Measurements from ENCODE around the gene UBA6.

Gene UBA6

DNA sequence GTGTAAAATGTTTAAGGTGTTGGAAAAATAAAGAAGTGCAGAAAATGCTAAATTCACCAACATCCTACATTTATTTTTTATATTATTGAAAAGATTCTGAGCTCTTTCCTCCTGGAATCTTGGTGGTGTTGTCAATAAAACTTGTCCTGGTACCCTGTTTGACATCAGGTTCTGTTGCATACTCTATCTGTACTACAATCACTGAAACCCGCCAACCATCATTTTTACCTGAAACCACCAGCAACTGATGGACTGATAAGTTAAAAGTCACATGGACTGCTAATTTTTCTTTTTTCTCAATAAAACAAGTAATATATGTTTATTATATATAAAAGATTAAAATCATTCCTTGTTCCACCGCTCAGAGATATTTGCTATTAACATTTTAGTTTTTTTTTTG, 119.0 kb downstream of the UBA6 start:
- no peak overlapping the region for H3K4me3 ChIP-seq (ENCODE audit: low read length)
- no peak overlapping the region for H3K27ac ChIP-seq (ENCODE audit: low read depth, low read length)
- H3K9ac ChIP-seq (ENCODE audit: low read length): no peak overlapping the region
- H3K27me3 ChIP-seq (ENCODE audit: control insufficient read depth, insufficient read depth, low read length): no peaks in the 10 kb centered on the region
- no peaks in the 10 kb centered on the region for H3K36me3 ChIP-seq (ENCODE audit: control insufficient read depth, insufficient read depth, low read length)
- H3K4me1 ChIP-seq (ENCODE audit: control insufficient read depth, insufficient read depth, low read length): no peaks in the 10 kb centered on the region

DNA sequence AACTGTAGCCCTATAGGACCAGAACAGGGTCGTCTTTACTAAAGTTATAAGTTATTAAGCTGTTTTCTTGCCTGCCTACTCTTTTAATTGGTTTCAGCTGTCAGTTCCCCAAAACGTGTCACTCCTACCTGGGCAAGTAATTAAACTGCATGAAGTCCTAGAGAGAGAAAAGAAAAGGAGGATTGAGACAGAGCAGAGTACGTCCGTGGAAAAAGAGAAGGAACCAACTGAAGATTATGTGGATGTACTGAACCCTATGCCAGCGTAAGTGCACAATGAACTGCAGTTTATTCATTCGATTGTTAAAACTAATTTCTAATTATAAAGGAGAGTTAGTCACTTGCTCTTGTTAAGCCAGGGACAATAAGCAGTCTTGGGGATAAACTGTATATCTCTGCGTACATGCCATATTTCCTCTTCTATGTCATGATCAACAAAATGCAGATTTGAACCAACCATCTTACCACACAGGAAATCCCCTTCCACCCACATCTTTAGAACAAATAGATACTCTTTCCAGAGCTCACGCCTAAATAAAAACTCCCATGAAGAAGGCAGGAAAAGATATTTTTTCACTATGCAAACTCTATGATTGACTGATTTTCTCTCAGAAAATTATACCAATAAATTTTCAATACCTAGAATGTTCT, 119.6 kb downstream of the UBA6 start:
- Histone ChIP-seq H3K9ac (ENCODE audit: low read length) (no peak overlapping the region), H3K4me1 (ENCODE audit: control insufficient read depth, insufficient read depth, low read length) (no peaks in the 10 kb centered on the region), H3K36me3 (ENCODE audit: control insufficient read depth, insufficient read depth, low read length) (no peaks in the 10 kb centered on the region), H3K4me3 (ENCODE audit: low read length) (no peak overlapping the region), H3K27me3 (ENCODE audit: control insufficient read depth, insufficient read depth, low read length) (no peaks in the 10 kb centered on the region), H3K27ac (ENCODE audit: low read depth, low read length) (no peak overlapping the region)

DNA sequence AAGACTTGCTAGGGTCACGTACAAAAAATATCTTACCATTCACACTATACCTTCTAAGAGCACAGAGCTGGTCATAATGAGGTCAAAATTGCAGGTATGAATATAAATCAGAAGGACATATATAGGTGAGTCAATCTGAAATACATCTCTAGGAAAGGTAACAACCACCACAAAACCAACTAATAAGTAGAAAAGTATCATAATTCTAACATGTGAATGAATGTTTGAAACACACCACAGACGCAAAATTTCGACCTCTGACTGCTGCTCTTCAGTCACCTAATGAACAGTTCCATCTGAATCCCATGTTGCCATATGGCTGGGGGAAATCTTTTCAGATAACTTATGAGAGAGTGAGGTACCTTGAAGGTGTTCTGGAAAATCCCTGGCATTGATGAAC, 120.4 kb downstream of the UBA6 start:
- Histone ChIP-seq H3K9ac (ENCODE audit: low read length) (no peak overlapping the region), H3K27me3 (ENCODE audit: control insufficient read depth, insufficient read depth, low read length) (no peaks in the 10 kb centered on the region), H3K4me1 (ENCODE audit: control insufficient read depth, insufficient read depth, low read length) (no peaks in the 10 kb centered on the region), H3K36me3 (ENCODE audit: control insufficient read depth, insufficient read depth, low read length) (no peaks in the 10 kb centered on the region), H3K4me3 (ENCODE audit: low read length) (no peak overlapping the region), H3K27ac (ENCODE audit: low read depth, low read length) (no peak overlapping the region)

DNA sequence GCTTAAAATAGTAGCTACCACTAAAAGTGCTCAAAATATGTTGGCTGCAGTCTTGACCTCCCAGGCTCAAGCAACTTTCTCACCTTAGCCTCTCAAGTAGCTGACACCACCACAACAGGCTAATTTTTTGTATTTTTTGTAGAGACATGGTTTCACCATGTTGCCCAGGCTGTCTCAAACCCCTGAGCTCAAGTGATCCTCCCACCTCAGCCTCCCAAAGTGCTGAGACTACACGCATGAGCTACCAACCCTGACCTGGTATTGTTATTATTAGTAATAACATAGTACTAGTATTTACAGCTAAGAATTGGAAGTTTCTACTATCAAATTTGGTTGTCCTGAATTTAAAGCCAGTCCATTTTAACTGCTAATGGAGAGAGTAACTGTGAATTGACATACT, 124.4 kb downstream of the UBA6 start:
- no peak overlapping the region for H3K9ac ChIP-seq (ENCODE audit: low read length)
- no peaks in the 10 kb centered on the region for H3K4me1 ChIP-seq (ENCODE audit: control insufficient read depth, insufficient read depth, low read length)
- no peak overlapping the region for H3K27ac ChIP-seq (ENCODE audit: low read depth, low read length)

DNA sequence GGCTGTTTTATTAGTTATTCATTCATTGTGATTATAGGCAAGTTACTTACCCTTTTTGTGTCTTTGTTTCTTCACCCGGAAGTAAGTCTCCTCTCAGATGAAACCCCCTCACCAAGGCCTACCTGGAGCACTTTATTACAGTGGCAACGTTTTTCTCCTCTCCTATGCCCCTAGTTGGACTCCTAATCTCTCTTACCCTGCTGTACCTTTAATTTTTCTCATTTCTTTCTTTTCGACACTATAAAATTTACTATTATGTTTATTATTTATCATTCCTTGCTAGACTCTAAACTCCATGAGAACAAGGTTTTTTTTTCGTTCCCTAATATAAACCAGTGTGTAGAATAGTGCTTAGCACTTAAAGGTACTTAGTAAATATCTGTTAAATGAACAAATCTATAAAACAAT, 124.9 kb downstream of the UBA6 start:
- no peak overlapping the region for H3K27ac ChIP-seq (ENCODE audit: low read depth, low read length)
- H3K9ac ChIP-seq (ENCODE audit: low read length): no peak overlapping the region
- H3K36me3 ChIP-seq (ENCODE audit: control insufficient read depth, insufficient read depth, low read length): no peaks in the 10 kb centered on the region
- H3K27me3 ChIP-seq (ENCODE audit: control insufficient read depth, insufficient read depth, low read length): no peaks in the 10 kb centered on the region
- H3K4me3 ChIP-seq (ENCODE audit: low read length): no peak overlapping the region
- no peaks in the 10 kb centered on the region for H3K4me1 ChIP-seq (ENCODE audit: control insufficient read depth, insufficient read depth, low read length)

More for the DNA sequence above, 124.4 kb downstream of the UBA6 start:
- H3K27me3 ChIP-seq (ENCODE audit: control insufficient read depth, insufficient read depth, low read length): no peaks in the 10 kb centered on the region
- no peaks in the 10 kb centered on the region for H3K36me3 ChIP-seq (ENCODE audit: control insufficient read depth, insufficient read depth, low read length)
- no peak overlapping the region for H3K4me3 ChIP-seq (ENCODE audit: low read length)

DNA sequence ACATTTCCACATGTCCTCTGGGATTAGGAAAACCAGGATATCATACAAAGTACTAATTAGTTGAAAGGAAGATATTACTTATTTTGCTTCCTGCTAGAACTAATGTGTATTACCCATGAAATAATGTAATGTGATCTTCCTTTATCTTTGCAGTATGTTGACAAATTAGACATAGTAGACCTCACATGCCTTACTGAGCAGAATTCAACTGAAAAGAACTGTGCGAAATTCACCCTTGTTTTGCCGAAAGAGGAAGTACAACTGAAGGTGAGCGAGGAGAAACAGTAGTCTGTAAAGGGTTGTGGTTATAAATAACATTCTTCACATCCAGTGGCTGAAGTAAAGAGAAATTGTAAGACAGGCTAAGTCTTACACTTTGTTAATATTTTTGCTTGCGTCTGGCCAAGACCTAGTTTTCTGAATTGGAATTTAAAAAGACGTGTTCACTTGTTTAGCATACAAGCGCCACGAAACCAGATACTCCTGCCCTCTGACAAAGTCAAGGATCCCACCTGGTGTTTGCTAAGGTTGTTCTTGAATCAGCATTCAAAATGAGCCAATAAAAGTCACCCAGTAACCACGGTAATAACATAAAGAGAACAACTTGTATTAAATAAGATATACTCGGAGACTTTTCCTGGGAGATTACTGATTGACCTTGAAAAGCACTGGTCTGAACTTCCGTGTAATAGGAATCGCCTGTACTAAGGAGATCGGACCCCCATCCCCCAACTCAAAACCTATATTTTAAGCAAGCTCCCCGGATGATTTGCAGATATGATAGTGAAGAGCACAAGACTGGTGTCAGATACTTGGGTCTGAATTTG, 125.5 kb downstream of the UBA6 start:
- Histone ChIP-seq H3K27me3 (ENCODE audit: control insufficient read depth, insufficient read depth, low read length) (no peaks in the 10 kb centered on the region), H3K4me1 (ENCODE audit: control insufficient read depth, insufficient read depth, low read length) (no peaks in the 10 kb centered on the region), H3K36me3 (ENCODE audit: control insufficient read depth, insufficient read depth, low read length) (no peaks in the 10 kb centered on the region), H3K9ac (ENCODE audit: low read length) (no peak overlapping the region), H3K27ac (ENCODE audit: low read depth, low read length) (no peak overlapping the region), H3K4me3 (ENCODE audit: low read length) (no peak overlapping the region)

DNA sequence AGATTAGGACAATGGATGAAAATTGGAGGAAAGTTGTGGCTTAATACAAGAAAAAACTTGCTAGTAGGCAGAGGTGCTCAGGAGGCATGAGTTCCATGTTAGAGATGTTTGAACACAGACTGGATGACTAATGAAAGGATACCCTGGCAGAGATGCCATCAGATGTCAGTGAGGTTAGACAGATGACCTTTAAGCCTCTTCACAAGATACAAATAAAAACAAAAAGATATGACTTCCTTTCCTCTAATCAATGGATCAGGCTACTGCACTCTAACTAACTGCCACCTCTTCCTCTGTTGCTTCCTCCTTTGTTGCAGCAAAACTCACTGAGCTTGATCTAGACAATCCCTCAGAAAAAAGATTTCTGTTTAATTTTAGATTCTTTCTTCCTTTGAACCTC, 127.8 kb downstream of the UBA6 start:
- H3K36me3 ChIP-seq (ENCODE audit: control insufficient read depth, insufficient read depth, low read length): no peaks in the 10 kb centered on the region

DNA sequence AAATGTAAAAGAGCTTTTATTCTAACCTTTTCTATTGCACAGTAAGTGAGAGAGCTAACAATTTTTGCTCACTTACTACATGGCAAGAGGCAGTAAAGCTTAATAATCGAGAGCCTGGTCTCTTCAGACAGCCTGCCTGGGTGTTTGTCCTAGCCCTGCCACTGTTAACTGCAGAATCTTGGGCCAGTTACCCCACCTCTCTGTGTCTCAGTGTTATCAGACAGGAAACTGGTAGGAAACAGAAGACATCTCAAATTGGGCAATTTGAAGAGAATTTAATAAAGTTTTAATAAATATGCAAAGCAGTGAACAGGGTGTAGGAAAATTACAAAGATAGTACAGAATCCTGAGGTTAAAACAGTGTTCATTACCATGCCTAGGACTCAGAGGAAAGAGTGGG, 129.0 kb downstream of the UBA6 start:
- no peaks in the 10 kb centered on the region for H3K4me1 ChIP-seq (ENCODE audit: control insufficient read depth, insufficient read depth, low read length)
- H3K27ac ChIP-seq (ENCODE audit: low read depth, low read length): no peak overlapping the region
- no peak overlapping the region for H3K9ac ChIP-seq (ENCODE audit: low read length)
- no peak overlapping the region for H3K4me3 ChIP-seq (ENCODE audit: low read length)
- no peaks in the 10 kb centered on the region for H3K27me3 ChIP-seq (ENCODE audit: control insufficient read depth, insufficient read depth, low read length)
- no peaks in the 10 kb centered on the region for H3K36me3 ChIP-seq (ENCODE audit: control insufficient read depth, insufficient read depth, low read length)

More for the DNA sequence above, 127.8 kb downstream of the UBA6 start:
- H3K9ac ChIP-seq (ENCODE audit: low read length): no peak overlapping the region
- H3K27ac ChIP-seq (ENCODE audit: low read depth, low read length): no peak overlapping the region
- no peaks in the 10 kb centered on the region for H3K27me3 ChIP-seq (ENCODE audit: control insufficient read depth, insufficient read depth, low read length)
- H3K4me3 ChIP-seq (ENCODE audit: low read length): no peak overlapping the region
- no peaks in the 10 kb centered on the region for H3K4me1 ChIP-seq (ENCODE audit: control insufficient read depth, insufficient read depth, low read length)

DNA sequence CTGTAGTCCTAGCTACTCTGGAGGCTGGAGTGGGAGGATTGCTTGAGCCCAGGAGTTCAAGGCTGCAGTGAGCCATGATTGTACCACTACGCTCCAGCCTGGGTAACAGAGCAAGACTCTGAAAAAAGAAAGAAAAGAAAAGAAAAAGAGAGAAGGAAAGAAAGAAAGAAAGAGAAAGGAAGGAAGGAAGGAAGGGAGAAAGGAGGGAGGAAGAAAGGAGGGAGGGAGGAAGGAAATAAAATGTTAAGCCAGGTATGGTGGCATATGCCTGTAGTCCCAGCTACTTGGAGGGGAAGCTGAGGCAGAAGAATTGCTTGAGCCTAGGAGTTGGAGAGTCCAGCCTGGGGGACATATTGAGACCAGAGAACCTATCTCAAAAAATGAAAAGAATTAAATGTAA, 130.4 kb downstream of the UBA6 start:
- Histone ChIP-seq H3K27me3 (ENCODE audit: control insufficient read depth, insufficient read depth, low read length) (no peaks in the 10 kb centered on the region), H3K27ac (ENCODE audit: low read depth, low read length) (no peak overlapping the region), H3K4me3 (ENCODE audit: low read length) (no peak overlapping the region), H3K4me1 (ENCODE audit: control insufficient read depth, insufficient read depth, low read length) (no peaks in the 10 kb centered on the region), H3K36me3 (ENCODE audit: control insufficient read depth, insufficient read depth, low read length) (no peaks in the 10 kb centered on the region), H3K9ac (ENCODE audit: low read length) (no peak overlapping the region)

DNA sequence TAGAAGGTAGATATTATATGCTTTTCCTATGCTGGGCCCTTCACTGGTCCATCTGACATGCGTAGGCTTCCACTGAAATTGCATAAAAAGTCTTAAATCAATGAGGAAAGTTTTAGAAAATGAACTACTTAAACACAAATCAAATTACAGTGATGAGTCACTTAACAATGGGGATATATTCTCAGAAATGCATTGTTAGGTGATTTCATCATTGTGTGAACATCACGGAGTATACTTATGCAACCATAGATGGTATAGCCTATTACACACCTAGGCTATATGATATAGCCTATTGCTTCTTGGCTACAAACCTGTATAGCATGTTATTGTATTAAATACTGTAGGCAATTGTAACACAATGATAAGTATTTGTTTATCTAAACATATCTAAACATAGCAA, 132.1 kb downstream of the UBA6 start:
- Histone ChIP-seq H3K4me3 (ENCODE audit: low read length) (no peak overlapping the region), H3K4me1 (ENCODE audit: control insufficient read depth, insufficient read depth, low read length) (no peaks in the 10 kb centered on the region), H3K27ac (ENCODE audit: low read depth, low read length) (no peak overlapping the region), H3K27me3 (ENCODE audit: control insufficient read depth, insufficient read depth, low read length) (no peaks in the 10 kb centered on the region), H3K9ac (ENCODE audit: low read length) (no peak overlapping the region), H3K36me3 (ENCODE audit: control insufficient read depth, insufficient read depth, low read length) (no peaks in the 10 kb centered on the region)

DNA sequence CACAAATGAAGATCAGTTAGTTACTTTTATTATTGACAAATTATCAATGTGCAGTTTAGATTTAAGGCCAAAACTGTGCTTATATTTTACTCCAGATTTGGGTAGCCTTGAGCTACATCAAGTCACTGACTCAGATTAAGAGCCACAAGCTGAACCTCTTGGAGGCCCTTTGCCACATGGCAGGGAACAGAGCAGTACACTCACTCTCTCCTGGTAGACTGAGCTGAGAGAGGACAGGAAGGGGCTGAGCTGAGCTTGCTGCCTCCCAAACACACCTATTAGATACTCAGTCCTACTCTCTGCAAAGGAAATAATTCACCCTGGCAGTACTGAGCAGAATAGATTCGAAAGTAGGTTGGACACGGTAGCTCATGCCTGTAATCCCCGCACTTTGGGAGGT, 134.6 kb downstream of the UBA6 start:
- Histone ChIP-seq H3K4me3 (ENCODE audit: low read length) (no peak overlapping the region), H3K27ac (ENCODE audit: low read depth, low read length) (no peak overlapping the region), H3K36me3 (ENCODE audit: control insufficient read depth, insufficient read depth, low read length) (no peaks in the 10 kb centered on the region), H3K9ac (ENCODE audit: low read length) (no peak overlapping the region), H3K27me3 (ENCODE audit: control insufficient read depth, insufficient read depth, low read length) (no peaks in the 10 kb centered on the region), H3K4me1 (ENCODE audit: control insufficient read depth, insufficient read depth, low read length) (no peaks in the 10 kb centered on the region)

DNA sequence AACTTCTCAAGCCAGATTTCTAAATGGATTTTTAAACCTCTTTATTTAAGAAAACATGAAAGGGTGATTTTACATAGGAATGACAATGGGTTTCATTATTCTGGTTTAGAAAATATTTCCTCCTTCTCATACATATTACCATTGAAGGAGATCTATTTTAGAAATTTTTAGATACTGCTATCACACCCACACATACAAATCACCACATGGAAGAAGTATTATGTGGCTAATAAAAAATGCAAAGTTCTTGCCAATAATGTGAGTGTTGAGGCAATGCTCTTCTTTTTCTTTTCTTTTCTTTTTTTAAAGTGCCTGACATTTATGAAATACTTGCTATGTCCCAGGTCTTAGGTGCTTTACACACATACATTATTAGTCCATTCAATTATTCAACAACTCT, 135.7 kb downstream of the UBA6 start:
- H3K27ac ChIP-seq (ENCODE audit: low read depth, low read length): no peak overlapping the region
- no peaks in the 10 kb centered on the region for H3K4me1 ChIP-seq (ENCODE audit: control insufficient read depth, insufficient read depth, low read length)
- no peak overlapping the region for H3K9ac ChIP-seq (ENCODE audit: low read length)
- no peak overlapping the region for H3K4me3 ChIP-seq (ENCODE audit: low read length)
- no peaks in the 10 kb centered on the region for H3K27me3 ChIP-seq (ENCODE audit: control insufficient read depth, insufficient read depth, low read length)
- no peaks in the 10 kb centered on the region for H3K36me3 ChIP-seq (ENCODE audit: control insufficient read depth, insufficient read depth, low read length)

Measured in rectal smooth muscle tissue (tissue), 1 donor.